Coronary artery (tissue), 2 donors: ENCODE results near the gene KRT17.

Experiments
- DNase-seq: peaks from one replicate; pipeline ENCODE4 v3.0.0-alpha.2; 2017; ENCODE audit warnings: low spot score
- H3K27ac ChIP-seq, 2 donors: fragments of 200-600 bp; sonication (generic); one replicate each; pipeline ENCODE4 v1.5.1; 2016 to 2019
- H3K4me3 ChIP-seq: fragments of 200-600 bp; sonication (generic); 2 replicates; pipeline ENCODE4 v1.5.1; 2016; ENCODE audit warnings: mild to moderate bottlenecking, moderate library complexity
- TF ChIP-seq, protein P1 (sequence below): fragments of 200-600 bp; sonication (generic); IDR thresholded peaks from one replicate; pipeline ENCODE4 v1.5.1; 2019; ENCODE audit warnings: antibody characterized with exemption

KRT17 gene

DNA sequence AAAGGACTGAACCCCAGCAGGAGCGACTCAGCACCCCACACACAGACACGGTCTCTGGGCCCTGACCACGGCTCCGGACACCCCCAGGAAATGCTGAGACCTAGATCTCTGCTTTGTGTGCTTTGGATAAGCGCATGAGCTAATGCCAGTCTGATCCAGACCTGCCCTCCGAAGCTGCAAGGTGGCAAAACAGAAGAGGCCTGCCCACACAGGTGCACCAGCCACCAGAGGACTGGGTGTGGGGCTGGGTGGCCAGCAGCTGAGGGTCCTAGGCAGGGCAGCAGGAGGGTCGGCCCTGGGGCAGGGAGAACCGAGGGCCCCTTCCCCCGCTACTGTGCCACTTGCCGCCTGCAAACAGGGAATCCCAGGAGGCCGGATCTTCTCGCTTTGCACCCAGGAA is 33.6 kb upstream of the KRT17 start:
- Histone ChIP-seq H3K4me3 (no peak overlapping the region), H3K27ac (no peak overlapping the region)
- peak; percentile 52 for DNase-seq
- TF ChIP-seq, protein P1, sequence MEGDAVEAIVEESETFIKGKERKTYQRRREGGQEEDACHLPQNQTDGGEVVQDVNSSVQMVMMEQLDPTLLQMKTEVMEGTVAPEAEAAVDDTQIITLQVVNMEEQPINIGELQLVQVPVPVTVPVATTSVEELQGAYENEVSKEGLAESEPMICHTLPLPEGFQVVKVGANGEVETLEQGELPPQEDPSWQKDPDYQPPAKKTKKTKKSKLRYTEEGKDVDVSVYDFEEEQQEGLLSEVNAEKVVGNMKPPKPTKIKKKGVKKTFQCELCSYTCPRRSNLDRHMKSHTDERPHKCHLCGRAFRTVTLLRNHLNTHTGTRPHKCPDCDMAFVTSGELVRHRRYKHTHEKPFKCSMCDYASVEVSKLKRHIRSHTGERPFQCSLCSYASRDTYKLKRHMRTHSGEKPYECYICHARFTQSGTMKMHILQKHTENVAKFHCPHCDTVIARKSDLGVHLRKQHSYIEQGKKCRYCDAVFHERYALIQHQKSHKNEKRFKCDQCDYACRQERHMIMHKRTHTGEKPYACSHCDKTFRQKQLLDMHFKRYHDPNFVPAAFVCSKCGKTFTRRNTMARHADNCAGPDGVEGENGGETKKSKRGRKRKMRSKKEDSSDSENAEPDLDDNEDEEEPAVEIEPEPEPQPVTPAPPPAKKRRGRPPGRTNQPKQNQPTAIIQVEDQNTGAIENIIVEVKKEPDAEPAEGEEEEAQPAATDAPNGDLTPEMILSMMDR, result no peak

DNA sequence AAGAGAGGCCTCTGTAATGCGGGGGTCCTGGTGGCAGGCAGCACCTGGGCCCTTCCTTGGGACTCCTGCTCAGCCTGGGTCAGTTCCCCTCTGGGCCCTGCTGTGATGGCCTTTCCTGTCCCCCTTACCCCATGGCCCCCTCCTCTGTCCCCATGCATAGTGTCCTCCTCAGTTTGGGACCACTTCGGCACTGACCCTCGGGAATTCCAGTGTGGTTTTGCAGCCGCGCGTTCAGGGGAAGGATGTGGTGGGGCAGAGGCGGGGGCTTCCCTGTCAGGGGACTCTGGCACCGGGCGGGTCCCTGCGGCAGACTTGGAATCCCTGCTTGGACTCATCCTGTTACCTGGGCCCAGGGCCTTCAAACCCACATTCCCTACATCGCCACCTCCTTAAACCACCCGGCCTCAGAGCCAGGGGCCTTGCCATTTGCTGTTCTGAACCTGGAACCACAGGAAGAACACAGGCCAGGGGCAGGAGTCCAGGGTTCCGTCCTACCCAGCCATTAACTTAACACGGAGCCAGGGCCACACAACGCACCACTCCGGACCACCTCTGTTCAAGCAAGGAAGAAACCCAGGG is 32.9 kb upstream of the KRT17 start:
- DNase-seq, result no peak
- TF ChIP-seq, protein P1, result no peak
- H3K4me3 ChIP-seq, result no peak overlapping the region
- H3K27ac ChIP-seq, result no peak overlapping the region

DNA sequence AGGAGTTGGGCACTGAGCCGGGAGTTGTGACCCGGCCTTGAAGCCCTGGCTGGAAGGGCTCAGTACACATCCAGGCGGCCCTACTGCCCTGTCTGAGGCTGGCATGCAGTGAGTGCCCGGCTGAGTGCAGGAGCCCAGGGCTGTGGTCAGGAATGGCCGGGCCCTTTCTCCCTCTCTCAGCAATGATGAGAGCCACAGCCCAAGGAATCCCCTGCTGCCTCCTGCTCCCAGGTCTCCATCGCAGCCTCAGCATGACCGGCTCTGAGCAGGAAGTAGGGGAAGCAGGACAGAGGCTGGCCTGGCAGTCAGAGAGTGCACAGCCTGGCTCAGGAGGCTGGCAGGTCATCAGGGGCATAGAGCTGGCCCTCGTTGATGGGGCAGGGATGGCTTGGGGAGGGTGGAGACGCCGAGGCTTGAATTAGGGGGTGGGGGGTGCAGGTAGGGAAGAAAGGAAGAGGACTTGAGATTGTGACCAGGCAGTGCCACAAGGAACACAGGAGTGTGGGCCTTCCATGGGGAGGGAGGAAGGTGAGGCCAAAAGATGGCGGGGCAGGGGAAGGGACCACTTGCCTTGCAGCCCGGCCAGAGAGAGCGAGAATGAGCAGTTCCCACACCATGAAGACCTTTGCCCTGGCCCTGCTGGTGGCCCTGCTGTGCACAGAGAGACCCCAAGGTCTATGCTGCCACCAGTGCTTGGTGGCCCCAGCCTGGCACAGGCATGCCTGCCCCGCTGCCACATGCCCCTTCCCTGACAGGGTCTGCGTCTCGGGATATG is 32.1 kb upstream of the KRT17 start:
- DNase-seq, result no peak
- TF ChIP-seq, protein P1, result no peak
- Histone ChIP-seq H3K27ac (no peak overlapping the region), H3K4me3 (no peak overlapping the region)

DNA sequence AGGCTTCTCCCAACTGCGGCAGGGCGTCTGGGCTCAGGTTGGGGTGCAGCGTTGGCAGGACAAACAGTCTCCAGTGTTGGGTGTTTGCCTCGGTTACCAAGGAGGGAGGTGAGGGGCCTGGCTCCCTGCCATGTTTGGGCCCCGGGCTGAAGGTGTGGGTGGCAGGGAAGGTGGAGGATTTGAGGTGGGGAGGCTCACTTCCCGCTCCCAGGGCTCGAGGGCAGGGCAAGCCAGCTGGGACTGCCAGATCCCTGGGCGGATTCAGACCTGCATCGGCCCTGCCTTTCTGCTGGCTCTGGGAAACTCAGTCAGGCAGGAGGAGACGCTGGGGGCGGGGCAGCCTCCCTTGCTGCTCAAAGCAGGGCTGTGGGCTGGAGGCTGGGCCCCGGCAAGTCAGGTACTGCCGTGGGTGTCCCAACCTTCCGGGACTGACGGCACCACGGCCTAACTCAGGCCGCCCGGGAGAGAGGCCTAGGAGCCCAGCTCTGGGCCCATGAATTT is 31.3 kb upstream of the KRT17 start:
- Histone ChIP-seq H3K27ac (no peak overlapping the region), H3K4me3 (no peak overlapping the region)
- TF ChIP-seq, protein P1, result no peak
- no peak for DNase-seq

DNA sequence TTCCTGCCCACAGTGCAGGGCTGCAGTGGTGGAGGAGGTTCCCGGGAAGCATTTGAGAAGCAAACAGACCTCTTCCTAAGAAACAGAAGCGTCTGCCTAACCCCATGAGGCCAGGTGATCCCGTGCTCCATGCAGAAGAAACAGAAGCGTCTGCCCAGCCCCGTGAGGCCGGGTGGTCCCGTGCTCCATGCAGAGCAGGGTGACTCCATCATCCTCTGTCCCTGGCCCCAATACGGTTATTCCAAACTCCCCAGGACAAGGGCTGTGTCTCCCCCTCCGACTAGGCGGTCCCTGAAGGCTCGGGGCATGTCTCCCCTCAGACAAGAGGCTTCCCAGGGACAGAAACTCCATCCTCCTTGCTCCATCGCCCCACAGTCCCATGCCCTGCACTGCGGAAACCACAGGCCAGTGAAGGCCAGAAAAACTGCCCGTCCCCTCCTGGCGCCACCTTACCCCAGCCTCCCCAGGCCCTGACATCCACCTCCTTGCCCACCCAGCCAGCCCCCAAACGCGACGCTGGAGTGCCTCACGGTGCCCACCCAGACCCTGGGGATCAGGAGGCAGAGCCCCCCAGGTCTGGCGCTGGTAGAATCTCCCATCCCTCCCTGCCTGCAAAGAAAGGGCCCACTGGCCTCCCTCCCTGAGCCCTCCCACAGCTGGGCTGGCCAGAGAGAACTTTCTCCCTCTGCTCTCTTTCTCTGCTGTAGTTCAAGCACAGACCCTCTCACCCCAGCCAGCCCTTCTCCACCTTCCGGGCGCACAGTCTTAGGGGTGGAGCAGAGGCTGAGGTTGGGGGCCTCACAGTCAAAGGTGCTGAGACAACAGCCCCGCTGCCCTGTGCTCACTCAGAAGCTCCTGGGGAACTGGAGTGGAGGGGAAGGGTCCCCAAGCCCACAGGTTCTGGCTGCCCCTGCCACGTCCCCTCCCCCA is 30.6 kb upstream of the KRT17 start:
- no peak overlapping the region for H3K27ac ChIP-seq
- no peak overlapping the region for H3K4me3 ChIP-seq
- TF ChIP-seq, protein P1, result no peak
- DNase-seq, result no peak

DNA sequence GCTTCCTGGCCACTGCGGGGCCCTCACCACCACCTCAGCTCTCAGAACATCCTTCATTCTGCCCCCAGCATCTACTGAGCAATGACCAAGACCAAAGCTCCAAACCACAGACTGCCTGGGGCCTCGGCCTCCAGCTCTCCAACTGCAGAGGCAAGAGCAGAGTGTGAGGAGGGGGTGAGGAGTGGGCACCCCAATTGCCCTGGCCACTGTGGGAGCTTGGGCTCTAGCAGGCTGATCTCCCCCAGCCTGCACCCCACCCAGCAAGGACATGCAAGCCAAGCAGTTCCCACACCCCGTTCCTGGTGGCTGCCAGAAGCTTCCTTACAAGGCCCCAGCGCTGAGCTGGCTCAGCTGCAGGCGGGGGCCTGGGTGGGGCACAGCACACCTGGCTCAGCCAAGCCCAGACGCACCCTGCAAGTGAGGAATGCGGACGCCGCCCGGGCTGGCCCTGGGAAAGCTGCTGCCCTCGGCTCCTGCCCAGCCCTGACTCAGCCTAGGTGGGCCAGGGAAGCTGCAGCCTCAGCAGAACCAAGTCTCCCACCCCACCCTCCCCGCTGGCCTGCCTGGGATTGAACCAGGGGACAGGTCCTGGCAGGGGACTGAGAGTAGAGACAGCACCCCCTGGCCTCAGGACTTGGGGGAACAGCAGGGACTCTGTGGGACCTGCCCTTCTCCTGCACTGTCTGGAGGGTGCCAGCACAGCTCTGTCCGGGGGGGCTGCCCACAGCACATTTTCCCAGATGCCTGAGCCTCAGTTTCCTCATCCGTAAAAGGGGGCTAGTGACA is 29.7 kb upstream of the KRT17 start:
- TF ChIP-seq, protein P1, result no peak
- DNase-seq, result no peak
- H3K4me3 ChIP-seq, result no peak overlapping the region
- no peak overlapping the region for H3K27ac ChIP-seq
